H1 (cell line): ENCODE data around the gene GHRL. TPM values are rescaled to one million over a fixed set of nuclear protein-coding genes. Genes with fewer than 3 reads are reported as not detected.

Experiments
- CHD2 ChIP-seq: IDR thresholded peaks from 2 replicates; pipeline ENCODE4 v1.6.1; 2012; ENCODE audit warnings: low read length, improper control_type of control experiment
- CREB1 ChIP-seq: IDR thresholded peaks from 2 replicates; pipeline ENCODE4 v1.6.1; 2012; ENCODE audit warnings: inconsistent platforms
- CTBP2 ChIP-seq: IDR thresholded peaks from 2 replicates; pipeline ENCODE4 v1.7.0; 2011; ENCODE audit warnings: borderline replicate concordance, mild to moderate bottlenecking, moderate library complexity, mixed read lengths, low read length; ENCODE audit not compliant: insufficient read depth, insufficient read length
- E2F6 ChIP-seq: IDR thresholded peaks from 2 replicates; pipeline ENCODE4 v1.6.1; 2012; ENCODE audit warnings: inconsistent platforms
- EP300 ChIP-seq, 2 experiments: IDR thresholded peaks; 1 replicate in 1 of 2; 2 replicates in 1 of 2; pipeline ENCODE4 v1.6.1; 2011 to 2012; ENCODE audit warnings: low read depth in 2 of 2, low read length in 2 of 2, mild to moderate bottlenecking in 2 of 2, borderline replicate concordance in 1 of 2, inconsistent platforms in 1 of 2, moderate library complexity in 1 of 2
- EZH2 ChIP-seq: fragments of 200-600 bp; sonication (generic); IDR thresholded peaks from 2 replicates; pipeline ENCODE4 v1.7.1; 2012; ENCODE audit warnings: low read depth, mild to moderate bottlenecking, moderate library complexity, low read length, inconsistent platforms; ENCODE audit not compliant: severe bottlenecking
- GABPA ChIP-seq: IDR thresholded peaks from 2 replicates; pipeline ENCODE4 v1.6.1; 2011; ENCODE audit warnings: mild to moderate bottlenecking, low read length, moderate library complexity, borderline replicate concordance; ENCODE audit not compliant: insufficient read depth
- GTF2F1 ChIP-seq: IDR thresholded peaks from 2 replicates; pipeline ENCODE4 v1.6.1; 2012; ENCODE audit warnings: low read depth, low read length, improper control_type of control experiment, borderline replicate concordance
- HDAC6 ChIP-seq: IDR thresholded peaks from one replicate; pipeline ENCODE4 v1.7.1; 2012; ENCODE audit warnings: low read depth, mild to moderate bottlenecking, inconsistent platforms, low read length, moderate library complexity
- JUN ChIP-seq: IDR thresholded peaks from 2 replicates; pipeline ENCODE4 v1.6.1; 2011; ENCODE audit warnings: low read depth, mild to moderate bottlenecking, improper control_type of control experiment, low read length
- KDM5A ChIP-seq: fragments of 200-600 bp; IDR thresholded peaks from 2 replicates; pipeline ENCODE4 v1.7.1; 2012; ENCODE audit warnings: mild to moderate bottlenecking, low read length, inconsistent platforms, mixed read lengths
- MAFK ChIP-seq: IDR thresholded peaks from 2 replicates; pipeline ENCODE4 v1.6.1; 2012; ENCODE audit warnings: low read depth, mild to moderate bottlenecking, improper control_type of control experiment, low read length
- MAX ChIP-seq: IDR thresholded peaks from 2 replicates; pipeline ENCODE4 v1.6.1; 2012; ENCODE audit warnings: inconsistent platforms
- POLR2A ChIP-seq, 2 experiments: IDR thresholded peaks; 1 replicate in 1 of 2; 2 replicates in 1 of 2; pipeline ENCODE4 v1.6.1; 2011; ENCODE audit warnings: low read depth in 2 of 2, low read length in 2 of 2, mild to moderate bottlenecking in 2 of 2; ENCODE audit errors: control extremely low read depth in 1 of 2
- POLR2AphosphoS5 ChIP-seq: IDR thresholded peaks from 2 replicates; pipeline ENCODE4 v1.6.1; 2011; ENCODE audit warnings: low read depth, low read length
- RBBP5 ChIP-seq: IDR thresholded peaks from 2 replicates; pipeline ENCODE4 v1.7.1; 2012; ENCODE audit warnings: low read depth, mild to moderate bottlenecking, inconsistent platforms, low read length, moderate library complexity, borderline replicate concordance
- RNF2 ChIP-seq: fragments of 200-900, 300-1000 bp; sonication (generic); IDR thresholded peaks from 2 replicates; pipeline ENCODE4 v1.7.1; 2016; ENCODE audit warnings: borderline replicate concordance, low read depth, mild to moderate bottlenecking, antibody characterized with exemption, low read length; ENCODE audit not compliant: poor library complexity, severe bottlenecking; ENCODE audit errors: missing control alignments
- RXRA ChIP-seq: IDR thresholded peaks from 2 replicates; pipeline ENCODE4 v1.6.1; 2011; ENCODE audit warnings: low read depth, mild to moderate bottlenecking, low read length, moderate library complexity; ENCODE audit not compliant: insufficient read depth
- SIX5 ChIP-seq: IDR thresholded peaks from 2 replicates; pipeline ENCODE4 v1.6.1; 2011; ENCODE audit warnings: mild to moderate bottlenecking, low read depth, low read length
- TAF1 ChIP-seq: IDR thresholded peaks from 2 replicates; pipeline ENCODE4 v1.6.1; 2011; ENCODE audit warnings: mild to moderate bottlenecking, low read depth, low read length
- TBP ChIP-seq: IDR thresholded peaks from 2 replicates; pipeline ENCODE4 v1.6.1; 2011; ENCODE audit warnings: low read depth, low read length, improper control_type of control experiment
- TCF12 ChIP-seq: IDR thresholded peaks from 2 replicates; pipeline ENCODE4 v1.6.1; 2011; ENCODE audit warnings: low read depth, mild to moderate bottlenecking, low read length
- TEAD4 ChIP-seq: IDR thresholded peaks from 2 replicates; pipeline ENCODE4 v1.6.1; 2012; ENCODE audit warnings: low read depth, low read length, inconsistent platforms, mixed read lengths
- YY1 ChIP-seq: IDR thresholded peaks from 2 replicates; pipeline ENCODE4 v1.6.1; 2011; ENCODE audit warnings: low read depth, mild to moderate bottlenecking, low read length
- polyA plus RNA-seq, 7 experiments: library from polyadenylated mRNA; depleted of rRNA in 3 of 7; stranded (reverse) in 5 of 7; unstranded in 2 of 7; fragments of >200 nt in 5 of 7; fragments of 200-250 nt in 2 of 7; gene quantifications; 1 replicate in 5 of 7; 2 replicates in 1 of 7; 4 replicates in 1 of 7; pipeline versions ENCODE4 v1.2.1 to v1.2.3, GENCODE V29; 2011 to 2013; ENCODE audit warnings: missing spikeins in 2 of 7, mixed read lengths in 2 of 7
- total RNA-seq: library from RNA; stranded (reverse); fragmentation: NEBNext Ultra II Directional; extraction: Animal tissue kit (Norgen Biotek cat#: 25700); gene quantifications from 2 replicates; pipeline ENCODE4 v1.2.1, GENCODE V29; 2021

Gene GHRL
- total and polyA plus RNA-seq, 2 of the 8 experiments (the other 6 are each of a cell fraction or from before 2014, with no cell fraction given), result 0.32 to 0.35 TPM

- TF ChIP-seq POLR2AphosphoS5, result peak; percentile 76
- TF ChIP-seq RNF2, result no peak
- TF ChIP-seq CHD2, result peak; percentile 60; the same call in 1 of the 2 replicates
- no peak for TF ChIP-seq KDM5A
- TF ChIP-seq CREB1, result peak; percentile 77
- peak; percentile 98 for TF ChIP-seq E2F6
- no peak for TF ChIP-seq EP300 (IDR thresholded peaks at IDR 0.05; ENCODE audit: borderline replicate concordance in 1 of 2, low read depth in 2 of 2, low read length in 2 of 2)
- peak; percentile 82 for TF ChIP-seq TAF1
- TF ChIP-seq GABPA, result no peak
- peak; percentile 99 for TF ChIP-seq MAX
- no peak for TF ChIP-seq TEAD4
- TF ChIP-seq TCF12, result peak; percentile 94
- TF ChIP-seq RXRA, result no peak
- TF ChIP-seq HDAC6, result no peak
- no peak for TF ChIP-seq YY1
- TF ChIP-seq POLR2A (IDR thresholded peaks at IDR 0.05; ENCODE audit: control extremely low read depth in 1 of 2, low read depth in 2 of 2, low read length in 2 of 2), result peak; percentile 73 to 83
- TF ChIP-seq CTBP2, result no peak
- TF ChIP-seq EZH2, result no peak
- no peak for TF ChIP-seq MAFK
- no peak for TF ChIP-seq JUN
- peak; percentile 75; the same call in 1 of the 2 replicates for TF ChIP-seq GTF2F1
- TF ChIP-seq TBP, result peak; percentile 68
- no peak for TF ChIP-seq SIX5
- no peak; the same call in 1 of the 2 replicates for TF ChIP-seq RBBP5
These were observed 44.4 kb downstream of the GHRL start, which contains the start of gene TATDN2 (continued) for GRCh38 chr3:10248184-10248983.
